ENCODE data around the gene IRF8.

- TF ChIP-seq, protein P1, sequence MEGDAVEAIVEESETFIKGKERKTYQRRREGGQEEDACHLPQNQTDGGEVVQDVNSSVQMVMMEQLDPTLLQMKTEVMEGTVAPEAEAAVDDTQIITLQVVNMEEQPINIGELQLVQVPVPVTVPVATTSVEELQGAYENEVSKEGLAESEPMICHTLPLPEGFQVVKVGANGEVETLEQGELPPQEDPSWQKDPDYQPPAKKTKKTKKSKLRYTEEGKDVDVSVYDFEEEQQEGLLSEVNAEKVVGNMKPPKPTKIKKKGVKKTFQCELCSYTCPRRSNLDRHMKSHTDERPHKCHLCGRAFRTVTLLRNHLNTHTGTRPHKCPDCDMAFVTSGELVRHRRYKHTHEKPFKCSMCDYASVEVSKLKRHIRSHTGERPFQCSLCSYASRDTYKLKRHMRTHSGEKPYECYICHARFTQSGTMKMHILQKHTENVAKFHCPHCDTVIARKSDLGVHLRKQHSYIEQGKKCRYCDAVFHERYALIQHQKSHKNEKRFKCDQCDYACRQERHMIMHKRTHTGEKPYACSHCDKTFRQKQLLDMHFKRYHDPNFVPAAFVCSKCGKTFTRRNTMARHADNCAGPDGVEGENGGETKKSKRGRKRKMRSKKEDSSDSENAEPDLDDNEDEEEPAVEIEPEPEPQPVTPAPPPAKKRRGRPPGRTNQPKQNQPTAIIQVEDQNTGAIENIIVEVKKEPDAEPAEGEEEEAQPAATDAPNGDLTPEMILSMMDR (IDR thresholded peaks at IDR 0.05), result no peak
- no peak for TF ChIP-seq POLR2AphosphoS5 (IDR thresholded peaks at IDR 0.05)
These were observed 34.0 kb upstream of the IRF8 start for GRCh38 chr16:85864965-85865364.
